ENCODE measurements around the gene CD27.

DNA sequence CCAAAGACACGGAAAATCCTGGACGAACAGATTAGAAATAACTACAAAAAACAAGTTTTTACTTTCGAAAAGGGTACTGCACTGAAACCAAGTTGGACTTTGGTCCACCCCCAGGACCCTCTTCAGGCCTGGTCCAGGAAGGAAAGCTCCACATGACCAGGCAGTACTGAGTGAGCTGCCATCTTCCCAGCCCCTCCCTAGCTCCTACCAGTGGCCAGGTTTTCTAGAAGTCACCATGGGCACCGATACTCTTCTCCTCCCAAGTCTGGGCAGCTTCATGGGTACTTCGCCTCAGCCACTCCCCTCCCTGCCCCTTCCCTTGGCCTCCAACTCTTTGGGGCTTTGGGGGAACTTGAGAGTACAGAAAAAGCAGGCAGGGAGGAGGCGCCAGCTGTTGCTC, 19.1 kb downstream of the CD27 start:
- no peak for TF ChIP-seq POLR2AphosphoS5 (IDR thresholded peaks at IDR 0.05)
- TF ChIP-seq, protein P1, sequence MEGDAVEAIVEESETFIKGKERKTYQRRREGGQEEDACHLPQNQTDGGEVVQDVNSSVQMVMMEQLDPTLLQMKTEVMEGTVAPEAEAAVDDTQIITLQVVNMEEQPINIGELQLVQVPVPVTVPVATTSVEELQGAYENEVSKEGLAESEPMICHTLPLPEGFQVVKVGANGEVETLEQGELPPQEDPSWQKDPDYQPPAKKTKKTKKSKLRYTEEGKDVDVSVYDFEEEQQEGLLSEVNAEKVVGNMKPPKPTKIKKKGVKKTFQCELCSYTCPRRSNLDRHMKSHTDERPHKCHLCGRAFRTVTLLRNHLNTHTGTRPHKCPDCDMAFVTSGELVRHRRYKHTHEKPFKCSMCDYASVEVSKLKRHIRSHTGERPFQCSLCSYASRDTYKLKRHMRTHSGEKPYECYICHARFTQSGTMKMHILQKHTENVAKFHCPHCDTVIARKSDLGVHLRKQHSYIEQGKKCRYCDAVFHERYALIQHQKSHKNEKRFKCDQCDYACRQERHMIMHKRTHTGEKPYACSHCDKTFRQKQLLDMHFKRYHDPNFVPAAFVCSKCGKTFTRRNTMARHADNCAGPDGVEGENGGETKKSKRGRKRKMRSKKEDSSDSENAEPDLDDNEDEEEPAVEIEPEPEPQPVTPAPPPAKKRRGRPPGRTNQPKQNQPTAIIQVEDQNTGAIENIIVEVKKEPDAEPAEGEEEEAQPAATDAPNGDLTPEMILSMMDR (IDR thresholded peaks at IDR 0.05), result no peak
- no peak for TF ChIP-seq POLR2A (IDR thresholded peaks at IDR 0.05)
